Osteocyte (in vitro differentiated cells): ENCODE measurements around the gene TBC1D17. TPM values are rescaled to one million over a fixed set of nuclear protein-coding genes. Genes with fewer than 3 reads are reported as not detected.

Experiments
- DNase-seq: peaks from one replicate; pipeline ENCODE4 v3.0.0; 2021; ENCODE audit warnings: mixed read lengths; ENCODE audit not compliant: unreplicated experiment; ENCODE audit errors: extremely low spot score
- H3K27ac Mint-ChIP-seq: one replicate; pipeline ENCODE4 v1.8.0; 2021; ENCODE audit warnings: mild to moderate bottlenecking, mixed read lengths; ENCODE audit not compliant: unreplicated experiment
- H3K27me3 Mint-ChIP-seq: one replicate; pipeline ENCODE4 v1.8.0; 2021; ENCODE audit warnings: mixed read lengths; ENCODE audit not compliant: unreplicated experiment
- H3K36me3 Mint-ChIP-seq: one replicate; pipeline ENCODE4 v1.8.0; 2021; ENCODE audit warnings: mixed read lengths; ENCODE audit not compliant: unreplicated experiment
- H3K4me1 Mint-ChIP-seq: one replicate; pipeline ENCODE4 v1.8.0; 2021; ENCODE audit warnings: mixed read lengths; ENCODE audit not compliant: unreplicated experiment
- H3K4me3 Mint-ChIP-seq: one replicate; pipeline ENCODE4 v1.8.0; 2021; ENCODE audit warnings: mild to moderate bottlenecking, moderate library complexity, mixed read lengths; ENCODE audit not compliant: unreplicated experiment
- H3K9me3 Mint-ChIP-seq: one replicate; pipeline ENCODE4 v1.8.0; 2021; ENCODE audit warnings: mixed read lengths; ENCODE audit not compliant: unreplicated experiment
- total RNA-seq: library from RNA; stranded (reverse); gene quantifications from 2 replicates; pipeline ENCODE4 v1.2.1, GENCODE V29; 2021
- TF ChIP-seq, protein P1 (sequence below): fragments of 200-600 bp; sonication (generic); IDR thresholded peaks from 2 replicates; pipeline ENCODE4 v1.5.0; 2021; ENCODE audit warnings: antibody characterized with exemption, mild to moderate bottlenecking, moderate library complexity

TBC1D17 gene
- total RNA-seq, 1 donor from 2014 or later = 71.9 TPM

DNA sequence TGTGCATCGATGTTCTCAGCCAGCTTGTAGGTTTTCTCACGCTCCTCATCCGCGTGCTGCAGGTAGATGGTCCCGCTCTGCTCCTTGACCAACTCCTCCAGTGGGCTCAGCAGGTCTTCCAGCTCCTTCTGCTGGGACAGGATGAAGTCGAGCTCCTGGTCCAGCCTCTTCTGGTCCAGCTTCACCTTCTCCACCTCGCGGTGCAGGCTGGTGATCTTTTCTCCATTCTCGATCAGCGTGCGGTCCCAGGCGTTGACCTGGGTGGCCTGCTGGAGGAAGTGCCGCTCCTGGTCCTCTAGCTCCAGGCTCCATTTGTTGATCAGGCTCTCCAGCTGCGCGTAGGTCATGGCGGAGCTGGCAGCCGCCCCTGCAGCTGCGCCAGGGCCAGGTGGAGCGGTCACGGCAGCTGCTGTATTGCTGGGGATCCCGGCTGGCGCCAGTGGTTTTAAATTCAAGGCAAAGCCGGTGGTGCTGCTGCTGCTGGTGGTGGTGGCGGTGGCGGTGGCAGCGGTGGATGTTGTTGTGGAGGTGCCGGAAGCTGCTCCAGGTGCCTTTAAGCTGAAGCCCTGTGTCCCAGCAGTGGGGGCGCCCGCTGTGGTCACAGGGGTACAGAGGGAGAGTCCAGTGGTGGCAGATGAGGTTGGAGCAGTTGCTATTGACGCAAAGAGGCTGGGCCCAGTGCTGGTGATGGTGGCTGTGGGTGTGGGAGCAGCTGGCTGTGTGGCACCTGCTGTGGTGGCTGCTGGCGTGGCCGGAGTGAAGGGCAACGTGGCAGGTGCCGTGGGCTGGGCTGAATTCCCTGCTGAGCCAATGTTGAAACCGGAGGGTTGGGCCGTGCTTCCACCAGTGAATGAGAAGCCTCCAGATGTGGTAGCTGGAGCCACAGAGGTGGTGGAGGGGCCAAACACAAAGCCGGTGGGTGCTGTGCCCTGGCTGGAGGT is 31.2 kb downstream of the TBC1D17 start:
- H3K27ac Mint-ChIP-seq = no peak overlapping the region
- peaks cover 16% of the 10 kb centered on the region for H3K36me3 Mint-ChIP-seq
- H3K27me3 Mint-ChIP-seq = no peaks in the 10 kb centered on the region
- no peak for DNase-seq
- H3K9me3 Mint-ChIP-seq = no peaks in the 10 kb centered on the region
- no peak overlapping the region for H3K4me3 Mint-ChIP-seq
- no peaks in the 10 kb centered on the region for H3K4me1 Mint-ChIP-seq
- TF ChIP-seq, protein P1, sequence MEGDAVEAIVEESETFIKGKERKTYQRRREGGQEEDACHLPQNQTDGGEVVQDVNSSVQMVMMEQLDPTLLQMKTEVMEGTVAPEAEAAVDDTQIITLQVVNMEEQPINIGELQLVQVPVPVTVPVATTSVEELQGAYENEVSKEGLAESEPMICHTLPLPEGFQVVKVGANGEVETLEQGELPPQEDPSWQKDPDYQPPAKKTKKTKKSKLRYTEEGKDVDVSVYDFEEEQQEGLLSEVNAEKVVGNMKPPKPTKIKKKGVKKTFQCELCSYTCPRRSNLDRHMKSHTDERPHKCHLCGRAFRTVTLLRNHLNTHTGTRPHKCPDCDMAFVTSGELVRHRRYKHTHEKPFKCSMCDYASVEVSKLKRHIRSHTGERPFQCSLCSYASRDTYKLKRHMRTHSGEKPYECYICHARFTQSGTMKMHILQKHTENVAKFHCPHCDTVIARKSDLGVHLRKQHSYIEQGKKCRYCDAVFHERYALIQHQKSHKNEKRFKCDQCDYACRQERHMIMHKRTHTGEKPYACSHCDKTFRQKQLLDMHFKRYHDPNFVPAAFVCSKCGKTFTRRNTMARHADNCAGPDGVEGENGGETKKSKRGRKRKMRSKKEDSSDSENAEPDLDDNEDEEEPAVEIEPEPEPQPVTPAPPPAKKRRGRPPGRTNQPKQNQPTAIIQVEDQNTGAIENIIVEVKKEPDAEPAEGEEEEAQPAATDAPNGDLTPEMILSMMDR = no peak

GRCh38 chr19:49910179-49910578 is 32.7 kb downstream of the TBC1D17 start:
- TF ChIP-seq, protein P1 = no peak
- DNase-seq = no peak
- Mint-ChIP-seq H3K4me1 (no peaks in the 10 kb centered on the region), H3K27ac (no peak overlapping the region), H3K9me3 (peaks cover under 1% of the 10 kb centered on the region), H3K27me3 (no peaks in the 10 kb centered on the region), H3K4me3 (no peak overlapping the region), H3K36me3 (peaks cover 19% of the 10 kb centered on the region)

GRCh38 chr19:49911381-49912145 is 34.1 kb downstream of the TBC1D17 start:
- Mint-ChIP-seq H3K36me3 (peaks cover 27% of the 10 kb centered on the region), H3K9me3 (peaks cover 3% of the 10 kb centered on the region), H3K4me3 (no peak overlapping the region), H3K27me3 (no peaks in the 10 kb centered on the region), H3K4me1 (no peaks in the 10 kb centered on the region), H3K27ac (no peak overlapping the region)
- TF ChIP-seq, protein P1 = no peak
- no peak for DNase-seq

GRCh38 chr19:49912965-49913685 is 35.6 kb downstream of the TBC1D17 start:
- Mint-ChIP-seq H3K4me1 (no peaks in the 10 kb centered on the region), H3K36me3 (peaks cover 31% of the 10 kb centered on the region), H3K27ac (no peak overlapping the region), H3K27me3 (no peaks in the 10 kb centered on the region), H3K9me3 (peaks cover 3% of the 10 kb centered on the region), H3K4me3 (no peak overlapping the region)
- TF ChIP-seq, protein P1 = no peak
- no peak for DNase-seq
